Osteoblast (primary cell): Measurements from ENCODE around the gene PHACTR2. TPM values are rescaled to one million over a fixed set of nuclear protein-coding genes. Genes with fewer than 3 reads are reported as not detected.
"Not testable (repeated sequence)": the region's sequence is repeated elsewhere in the genome, so short reads cannot be mapped to it uniquely, and the experiment has no call there.

ENCODE experiments used
- DNase-seq: peaks from one replicate; pipeline ENCODE4 v3.0.0; 2011; ENCODE audit warnings: low spot score, mixed read lengths; ENCODE audit not compliant: insufficient read length; ENCODE audit errors: missing footprints
- H2AFZ ChIP-seq: 2 replicates; pipeline ENCODE4 v1.6.0; 2011; ENCODE audit warnings: mild to moderate bottlenecking, low read length
- H3K27ac ChIP-seq: 2 replicates; pipeline ENCODE4 v1.5.1; 2011; ENCODE audit warnings: mild to moderate bottlenecking, low read depth, low read length, moderate library complexity
- H3K27me3 ChIP-seq: 2 replicates; pipeline ENCODE4 v1.6.0; 2012; ENCODE audit warnings: mild to moderate bottlenecking, control low read depth, inconsistent platforms, low read length, moderate library complexity; ENCODE audit not compliant: insufficient read depth
- H3K36me3 ChIP-seq: 2 replicates; pipeline ENCODE4 v1.5.1; 2011; ENCODE audit warnings: mild to moderate bottlenecking, low read length, control low read depth, moderate library complexity; ENCODE audit not compliant: insufficient read depth
- H3K4me1 ChIP-seq: 2 replicates; pipeline ENCODE4 v1.5.1; 2011; ENCODE audit warnings: mild to moderate bottlenecking, low read length, control low read depth, moderate library complexity; ENCODE audit not compliant: insufficient read depth
- H3K4me2 ChIP-seq: 2 replicates; pipeline ENCODE4 v1.6.0; 2011; ENCODE audit warnings: mild to moderate bottlenecking, low read length; ENCODE audit not compliant: insufficient read depth
- H3K4me3 ChIP-seq: fragments of 200-600 bp; sonication (generic); 3 replicates; pipeline ENCODE4 v1.5.1; 2012; ENCODE audit warnings: mild to moderate bottlenecking, low read length, inconsistent platforms; ENCODE audit not compliant: insufficient read depth
- H3K79me2 ChIP-seq: 2 replicates; pipeline ENCODE4 v1.6.0; 2012; ENCODE audit warnings: mild to moderate bottlenecking, low read length, control low read depth, inconsistent platforms; ENCODE audit not compliant: insufficient read depth
- H3K9me3 ChIP-seq: 2 replicates; pipeline ENCODE4 v1.5.1; 2011; ENCODE audit warnings: low read depth, low read length, control low read depth
- H4K20me1 ChIP-seq: 2 replicates; pipeline ENCODE4 v1.6.0; 2012; ENCODE audit warnings: mild to moderate bottlenecking, low read length, control low read depth; ENCODE audit not compliant: insufficient read depth
- total RNA-seq: library from RNA; depleted of rRNA; stranded (reverse); fragments of >200 nt; gene quantifications from 2 replicates; pipeline ENCODE4 v1.2.3, GENCODE V29; 2012
- TF ChIP-seq, protein P1 (sequence below): IDR thresholded peaks from 2 replicates; pipeline ENCODE4 v1.5.1; 2011; ENCODE audit warnings: mild to moderate bottlenecking, low read depth, low read length, moderate library complexity; ENCODE audit errors: extremely low read depth

Gene PHACTR2
- total RNA-seq, 1 donor: 71.7 TPM

DNA sequence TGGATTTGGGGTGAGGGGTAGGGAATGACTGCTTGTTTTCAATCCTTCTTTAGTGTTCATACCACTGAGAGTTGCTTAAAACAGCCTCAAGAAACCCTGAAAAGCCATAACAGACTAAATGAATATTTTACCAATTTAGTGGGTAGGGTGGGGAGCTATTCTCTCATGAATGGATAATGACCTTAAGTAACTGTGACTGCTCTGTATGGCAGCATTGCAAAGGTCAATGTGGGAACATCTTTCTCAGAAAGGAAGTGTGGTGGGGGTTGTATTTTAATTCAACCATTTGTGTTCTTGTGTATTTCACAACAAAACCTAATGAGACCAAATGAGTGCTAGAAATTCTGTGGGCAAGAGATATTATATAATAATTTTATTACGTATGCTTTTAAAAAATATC lies 55.7 kb downstream of the PHACTR2 start:
- Histone ChIP-seq H3K4me2 (no peak overlapping the region), H2AFZ (no peak overlapping the region), H3K36me3 (no peaks in the 10 kb centered on the region), H3K27me3 (no peaks in the 10 kb centered on the region), H3K4me3 (no peak overlapping the region), H3K9me3 (no peaks in the 10 kb centered on the region), H3K4me1 (peaks cover 2% of the 10 kb centered on the region), H3K27ac (no peak overlapping the region), H4K20me1 (no peaks in the 10 kb centered on the region), H3K79me2 (peaks cover 14% of the 10 kb centered on the region)
- no peak for DNase-seq
- TF ChIP-seq, protein P1, sequence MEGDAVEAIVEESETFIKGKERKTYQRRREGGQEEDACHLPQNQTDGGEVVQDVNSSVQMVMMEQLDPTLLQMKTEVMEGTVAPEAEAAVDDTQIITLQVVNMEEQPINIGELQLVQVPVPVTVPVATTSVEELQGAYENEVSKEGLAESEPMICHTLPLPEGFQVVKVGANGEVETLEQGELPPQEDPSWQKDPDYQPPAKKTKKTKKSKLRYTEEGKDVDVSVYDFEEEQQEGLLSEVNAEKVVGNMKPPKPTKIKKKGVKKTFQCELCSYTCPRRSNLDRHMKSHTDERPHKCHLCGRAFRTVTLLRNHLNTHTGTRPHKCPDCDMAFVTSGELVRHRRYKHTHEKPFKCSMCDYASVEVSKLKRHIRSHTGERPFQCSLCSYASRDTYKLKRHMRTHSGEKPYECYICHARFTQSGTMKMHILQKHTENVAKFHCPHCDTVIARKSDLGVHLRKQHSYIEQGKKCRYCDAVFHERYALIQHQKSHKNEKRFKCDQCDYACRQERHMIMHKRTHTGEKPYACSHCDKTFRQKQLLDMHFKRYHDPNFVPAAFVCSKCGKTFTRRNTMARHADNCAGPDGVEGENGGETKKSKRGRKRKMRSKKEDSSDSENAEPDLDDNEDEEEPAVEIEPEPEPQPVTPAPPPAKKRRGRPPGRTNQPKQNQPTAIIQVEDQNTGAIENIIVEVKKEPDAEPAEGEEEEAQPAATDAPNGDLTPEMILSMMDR: no peak

DNA sequence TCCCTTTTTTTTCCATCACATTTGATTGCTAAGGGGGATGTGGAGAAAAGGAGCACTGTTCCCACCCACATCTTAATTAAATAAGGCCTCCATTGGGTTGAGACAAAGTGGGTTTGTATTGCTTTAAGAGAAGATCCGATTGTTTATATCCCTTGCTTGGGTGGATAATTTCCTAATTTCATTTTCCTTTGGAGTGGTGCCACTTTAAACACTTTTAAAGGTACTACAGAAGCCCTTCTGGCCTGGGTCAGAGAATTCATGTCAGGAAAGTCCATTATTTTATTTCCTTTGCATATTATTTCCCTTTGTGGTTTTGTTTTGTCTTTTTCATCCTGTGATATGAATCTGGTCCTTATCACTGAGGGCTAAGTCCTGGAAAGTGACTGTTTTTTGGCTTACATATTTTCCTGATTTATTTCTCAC lies 56.9 kb downstream of the PHACTR2 start:
- DNase-seq: no peak
- Histone ChIP-seq H3K27me3 (no peaks in the 10 kb centered on the region), H3K9me3 (no peaks in the 10 kb centered on the region), H3K4me2 (no peak overlapping the region), H3K79me2 (peaks cover 14% of the 10 kb centered on the region), H2AFZ (no peak overlapping the region), H3K27ac (no peak overlapping the region), H4K20me1 (no peaks in the 10 kb centered on the region), H3K36me3 (no peaks in the 10 kb centered on the region), H3K4me3 (no peak overlapping the region), H3K4me1 (peaks cover 2% of the 10 kb centered on the region)
- TF ChIP-seq, protein P1: no peak

DNA sequence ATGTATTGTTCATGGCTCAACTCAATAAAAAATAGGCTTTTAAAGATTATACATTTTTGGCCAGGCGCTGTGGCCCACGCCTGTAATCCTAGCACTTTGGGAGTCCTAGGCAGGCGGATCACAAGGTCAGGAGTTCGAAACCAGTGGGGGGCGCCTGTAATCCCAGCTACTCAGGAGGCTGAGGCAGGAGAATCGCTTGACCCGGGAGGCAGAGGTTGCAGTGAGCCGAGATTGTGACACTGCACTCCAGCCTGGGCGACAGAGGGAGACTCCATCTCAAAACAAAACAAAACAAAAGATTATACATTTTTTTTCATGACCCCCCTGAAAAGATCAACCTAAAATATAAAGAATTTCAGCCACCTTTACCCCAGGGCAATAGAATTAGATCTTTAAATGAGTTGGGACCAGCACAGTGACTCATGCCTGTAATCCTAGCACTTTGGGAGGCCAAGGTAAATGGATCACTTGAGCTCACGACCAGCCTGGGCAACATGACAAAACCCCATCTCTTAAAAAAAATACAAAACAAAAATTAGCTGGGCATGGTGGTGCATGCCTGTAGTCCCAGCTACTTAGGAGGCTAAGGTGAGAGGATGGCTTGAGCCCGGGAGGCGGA lies 60.4 kb downstream of the PHACTR2 start:
- H3K27me3 ChIP-seq, H3K9me3 ChIP-seq, H3K36me3 ChIP-seq, H3K4me2 ChIP-seq, H2AFZ ChIP-seq, H3K4me1 ChIP-seq, H3K4me3 ChIP-seq, H3K27ac ChIP-seq, H4K20me1 ChIP-seq, DNase-seq: not testable (repeated sequence)
- H3K79me2 ChIP-seq: peaks cover 16% of the 10 kb centered on the region

DNA sequence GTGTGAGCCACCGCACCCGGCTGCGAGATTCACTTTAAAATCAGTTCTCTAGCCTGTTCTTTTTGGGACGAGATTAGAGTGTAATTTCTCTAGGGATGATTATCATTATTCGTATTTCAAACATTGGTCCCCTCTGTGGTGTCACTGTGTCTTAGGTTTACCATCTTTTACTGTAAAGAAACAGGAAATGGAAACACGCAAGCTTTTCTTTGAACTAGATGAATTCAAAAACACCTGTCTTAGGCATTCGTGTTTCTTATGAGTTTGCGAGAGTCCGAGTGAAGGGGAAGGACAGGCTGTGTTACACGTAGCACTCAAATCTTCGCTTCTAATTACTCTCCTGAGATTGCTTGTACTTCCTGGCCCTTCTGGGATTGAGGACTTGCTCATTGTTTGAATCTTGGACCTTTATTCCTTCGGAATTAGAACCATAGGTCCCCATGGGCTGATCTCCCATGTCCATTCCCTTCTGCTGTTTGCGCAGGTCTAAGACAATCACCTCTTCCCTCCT lies 61.6 kb downstream of the PHACTR2 start:
- H4K20me1 ChIP-seq: peaks cover 6% of the 10 kb centered on the region
- peaks cover 3% of the 10 kb centered on the region for H3K36me3 ChIP-seq
- peaks cover 17% of the 10 kb centered on the region for H3K79me2 ChIP-seq
- TF ChIP-seq, protein P1: no peak
- H3K4me2 ChIP-seq: no peak overlapping the region
- no peaks in the 10 kb centered on the region for H3K4me1 ChIP-seq
- no peaks in the 10 kb centered on the region for H3K27me3 ChIP-seq
- H3K4me3 ChIP-seq: no peak overlapping the region
- no peak overlapping the region for H3K27ac ChIP-seq
- no peak overlapping the region for H2AFZ ChIP-seq
- H3K9me3 ChIP-seq: no peaks in the 10 kb centered on the region
- no peak for DNase-seq
